H1 (cell line): ENCODE data around the gene ITPR3. TPM values are rescaled to one million over a fixed set of nuclear protein-coding genes. Genes with fewer than 3 reads are reported as not detected.

Source experiments
- CTCF ChIA-PET: fragments of 300-600 bp; sonication (Branson Sonifier 250); formaldehyde crosslinking; loops from one replicate; lab custom pipeline; 2021; ENCODE audit not compliant: partially characterized antibody; lab: Charles Lee
- POLR2A ChIA-PET: fragments of 300-600 bp; sonication (Branson Sonifier 250); formaldehyde crosslinking; loops from one replicate; lab custom pipeline; 2021; ENCODE audit warnings: inconsistent platforms; ENCODE audit not compliant: partially characterized antibody; lab: Charles Lee
- DNase-seq, 2 experiments: peaks; one replicate each; pipeline versions ENCODE4 v3.0.0 to v3.0.0-alpha.2; 2010 to 2022; ENCODE audit warnings: low spot score in 2 of 2, low read depth in 1 of 2, mixed read lengths in 1 of 2
- FAIRE-seq: peaks from 2 replicates; lab custom pipeline; 2011; peaks lifted over from hg19 to GRCh38; lab: Jason Lieb, UNC
- H2AFZ ChIP-seq: 2 replicates; pipeline ENCODE4 v1.8.1; 2012; ENCODE audit warnings: low read length, inconsistent platforms
- H2AK5ac ChIP-seq: 2 replicates; pipeline ENCODE4 v1.6.1; 2013; ENCODE audit warnings: low read depth, low read length
- H2BK120ac ChIP-seq: replicated peaks from 2 replicates; pipeline ENCODE3; 2013; ENCODE audit warnings: low read depth, low read length, inconsistent platforms
- H2BK12ac ChIP-seq: 2 replicates; pipeline ENCODE4 v1.6.1; 2013; ENCODE audit warnings: low read depth, low read length
- H2BK15ac ChIP-seq: 2 replicates; pipeline ENCODE4 v1.6.1; 2013; ENCODE audit warnings: low read length
- H2BK20ac ChIP-seq: 2 replicates; pipeline ENCODE4 v1.6.1; 2013; ENCODE audit warnings: low read length
- H2BK5ac ChIP-seq: 2 replicates; pipeline ENCODE4 v1.6.1; 2013; ENCODE audit warnings: low read depth, low read length
- H3K14ac ChIP-seq: 2 replicates; pipeline ENCODE4 v1.6.1; 2013; ENCODE audit warnings: inconsistent platforms; ENCODE audit not compliant: insufficient read length
- H3K18ac ChIP-seq: 2 replicates; pipeline ENCODE4 v1.6.1; 2013; ENCODE audit warnings: low read length; ENCODE audit errors: extremely low read depth
- H3K23ac ChIP-seq: 2 replicates; pipeline ENCODE4 v1.6.1; 2013; ENCODE audit warnings: inconsistent platforms; ENCODE audit not compliant: insufficient read length
- H3K23me2 ChIP-seq: 2 replicates; pipeline ENCODE4 v1.6.1; 2013; ENCODE audit warnings: low read depth, low read length
- H3K27ac ChIP-seq: 2 replicates; pipeline ENCODE4 v1.6.1; 2011; ENCODE audit warnings: low read depth, low read length, inconsistent platforms
- H3K27me3 ChIP-seq, 4 experiments: replicated peaks in 1 of 4; 1 replicate in 1 of 4; 2 replicates in 3 of 4; pipeline versions ENCODE4 v1.6.1 to v1.8.1; 2011 to 2013; ENCODE audit warnings: low read length in 3 of 4, mild to moderate bottlenecking in 3 of 4, inconsistent platforms in 2 of 4, mixed read lengths in 2 of 4, moderate library complexity in 1 of 4; ENCODE audit not compliant: control insufficient read depth in 3 of 4, insufficient read depth in 3 of 4; ENCODE audit errors: extremely low read depth in 1 of 4
- H3K36me3 ChIP-seq, 4 experiments: 2 replicates each; pipeline versions ENCODE4 v1.6.1 to v1.8.1; 2011 to 2013; ENCODE audit warnings: mild to moderate bottlenecking in 4 of 4, low read length in 3 of 4, moderate library complexity in 2 of 4, control low read depth in 1 of 4, inconsistent platforms in 1 of 4; ENCODE audit not compliant: insufficient read depth in 4 of 4, control insufficient read depth in 2 of 4
- H3K4ac ChIP-seq: replicated peaks from 2 replicates; pipeline ENCODE3; 2013; ENCODE audit warnings: low read length, low read depth, mixed read lengths, inconsistent platforms; ENCODE audit not compliant: insufficient read length
- H3K4me1 ChIP-seq, 4 experiments: replicated peaks in 1 of 4; 1 replicate in 1 of 4; 2 replicates in 3 of 4; pipeline versions ENCODE4 v1.6.1 to v1.8.1; 2011 to 2013; ENCODE audit warnings: low read length in 3 of 4, inconsistent platforms in 2 of 4, mixed read lengths in 1 of 4; ENCODE audit not compliant: insufficient read depth in 4 of 4, control insufficient read depth in 3 of 4
- H3K4me2 ChIP-seq, 2 experiments: 2 replicates each; pipeline versions ENCODE4 v1.6.1 to v1.8.1; 2011 to 2013; ENCODE audit warnings: low read depth in 2 of 2, low read length in 2 of 2, control low read depth in 1 of 2, inconsistent platforms in 1 of 2, mild to moderate bottlenecking in 1 of 2; ENCODE audit not compliant: insufficient read depth in 1 of 2
- H3K4me3 ChIP-seq, 4 experiments: fragments of 200-600, 300-600 bp in 1 of 4; sonication (generic), shearing (Covaris generic), sonication (Bioruptor Twin) in 1 of 4; 2 replicates each; pipeline versions ENCODE4 v1.5.1 to v1.8.1; 2011 to 2016; ENCODE audit warnings: low read length in 4 of 4, low read depth in 3 of 4, control low read depth in 2 of 4, inconsistent platforms in 2 of 4, mild to moderate bottlenecking in 2 of 4, mixed read lengths in 1 of 4, moderate library complexity in 1 of 4; ENCODE audit not compliant: insufficient read depth in 2 of 4; ENCODE audit errors: extremely low read depth in 1 of 4
- H3K56ac ChIP-seq: replicated peaks from 2 replicates; pipeline ENCODE3; 2013; ENCODE audit warnings: low read depth, mild to moderate bottlenecking, mixed read lengths, low read length, inconsistent platforms; ENCODE audit not compliant: insufficient read length
- H3K79me1 ChIP-seq: 2 replicates; pipeline ENCODE4 v1.6.1; 2013; ENCODE audit warnings: low read depth, low read length, control low read depth
- H3K79me2 ChIP-seq, 2 experiments: 2 replicates each; pipeline versions ENCODE4 v1.6.1 to v1.8.1; 2012 to 2013; ENCODE audit warnings: low read length in 2 of 2, mild to moderate bottlenecking in 2 of 2, inconsistent platforms in 1 of 2; ENCODE audit not compliant: insufficient read depth in 2 of 2, control insufficient read depth in 1 of 2
- H3K9ac ChIP-seq, 4 experiments: replicated peaks in 1 of 4; 1 replicate in 1 of 4; 2 replicates in 3 of 4; pipeline versions ENCODE4 v1.6.1 to v1.8.1; 2011 to 2013; ENCODE audit warnings: low read depth in 3 of 4, low read length in 3 of 4, control low read depth in 2 of 4, mild to moderate bottlenecking in 2 of 4, moderate library complexity in 2 of 4, inconsistent platforms in 1 of 4; ENCODE audit errors: extremely low read depth in 1 of 4
- H3K9me3 ChIP-seq, 2 experiments: 2 replicates each; pipeline versions ENCODE4 v1.6.1 to v1.8.1; 2012 to 2013; ENCODE audit warnings: mild to moderate bottlenecking in 2 of 2, moderate library complexity in 2 of 2, control low read depth in 1 of 2, inconsistent platforms in 1 of 2, low read depth in 1 of 2, low read length in 1 of 2, mixed read lengths in 1 of 2; ENCODE audit not compliant: insufficient read depth in 2 of 2
- H4K20me1 ChIP-seq, 2 experiments: replicated peaks in 1 of 2; 2 replicates each; pipeline versions ENCODE3 to v1.8.1; 2011 to 2013; ENCODE audit warnings: inconsistent platforms in 2 of 2, low read length in 2 of 2, mild to moderate bottlenecking in 1 of 2; ENCODE audit not compliant: insufficient read depth in 2 of 2, control insufficient read depth in 1 of 2
- H4K5ac ChIP-seq: 2 replicates; pipeline ENCODE4 v1.6.1; 2013; ENCODE audit warnings: low read length, low read depth, mixed read lengths, inconsistent platforms; ENCODE audit not compliant: insufficient read length
- H4K8ac ChIP-seq: 2 replicates; pipeline ENCODE4 v1.8.0; 2013; ENCODE audit warnings: mild to moderate bottlenecking, moderate library complexity, low read length, inconsistent platforms; ENCODE audit not compliant: insufficient read depth; ENCODE audit errors: extremely low read depth
- H4K91ac ChIP-seq: replicated peaks from 2 replicates; pipeline ENCODE3; 2013; ENCODE audit warnings: low read length, mixed read lengths, inconsistent platforms; ENCODE audit not compliant: insufficient read length
- BCL11A ChIP-seq, 2 experiments: IDR thresholded peaks; one replicate each; pipeline ENCODE4 v1.6.1; 2011; ENCODE audit warnings: low read depth in 2 of 2, low read length in 2 of 2, mild to moderate bottlenecking in 2 of 2
- CBX8 ChIP-seq: fragments of 300-800, 300-1000 bp; sonication (generic); IDR thresholded peaks from 2 replicates; pipeline ENCODE4 v1.7.1; 2016; ENCODE audit warnings: low read depth, low read length, borderline replicate concordance
- CEBPB ChIP-seq: IDR thresholded peaks from 2 replicates; pipeline ENCODE4 v1.6.1; 2012; ENCODE audit warnings: low read depth, low read length
- CTBP2 ChIP-seq: IDR thresholded peaks from 2 replicates; pipeline ENCODE4 v1.7.0; 2011; ENCODE audit warnings: borderline replicate concordance, mild to moderate bottlenecking, moderate library complexity, mixed read lengths, low read length; ENCODE audit not compliant: insufficient read depth, insufficient read length
- KDM1A ChIP-seq: fragments of 200-600, 300-600 bp; sonication (generic); IDR thresholded peaks from 2 replicates; pipeline ENCODE4 v1.7.1; 2016; ENCODE audit warnings: mild to moderate bottlenecking, low read length, borderline replicate concordance
- NANOG ChIP-seq: IDR thresholded peaks from 2 replicates; pipeline ENCODE4 v1.6.1; 2011; ENCODE audit warnings: low read length, low read depth, mild to moderate bottlenecking, inconsistent platforms; ENCODE audit not compliant: insufficient read depth, poor library complexity, severe bottlenecking
- SP2 ChIP-seq: IDR thresholded peaks from 2 replicates; pipeline ENCODE4 v1.6.1; 2012; ENCODE audit warnings: mild to moderate bottlenecking, low read length, inconsistent platforms
- SP4 ChIP-seq: IDR thresholded peaks from 2 replicates; pipeline ENCODE4 v1.6.1; 2012; ENCODE audit warnings: low read length, inconsistent platforms
- USF2 ChIP-seq: IDR thresholded peaks from 2 replicates; pipeline ENCODE4 v1.6.1; 2011; ENCODE audit warnings: low read length, improper control_type of control experiment
- ZNF274 ChIP-seq: IDR thresholded peaks from 2 replicates; pipeline ENCODE4 v1.7.0; 2012; ENCODE audit warnings: low read length, borderline replicate concordance; ENCODE audit errors: extremely low read depth
- WGBS, 2 experiments: shearing (Covaris generic) in 1 of 2; methylation state at CpG; one replicate each; pipeline versions ENCODE4 v1.1.6 to v1.1.7; 2013 to 2015; ENCODE audit warnings: low lambda C conversion rate in 2 of 2, mixed read lengths in 2 of 2, inconsistent platforms in 1 of 2, low coverage in 1 of 2, missing lambda C conversion rate in 1 of 2; ENCODE audit not compliant: insufficient replicate concordance in 2 of 2, insufficient coverage in 1 of 2, insufficient read length in 1 of 2; ENCODE audit errors: extremely low coverage in 1 of 2, missing lambda C conversion rate in 1 of 2; 5-methylcytosine and 5-hydroxymethylcytosine counted together
- polyA plus RNA-seq, 7 experiments: library from polyadenylated mRNA; depleted of rRNA in 3 of 7; stranded (reverse) in 5 of 7; unstranded in 2 of 7; fragments of >200 nt in 5 of 7; fragments of 200-250 nt in 2 of 7; gene quantifications; 1 replicate in 5 of 7; 2 replicates in 1 of 7; 4 replicates in 1 of 7; pipeline versions ENCODE4 v1.2.1 to v1.2.3, GENCODE V29; 2011 to 2013; ENCODE audit warnings: missing spikeins in 2 of 7, mixed read lengths in 2 of 7
- total RNA-seq: library from RNA; stranded (reverse); fragmentation: NEBNext Ultra II Directional; extraction: Animal tissue kit (Norgen Biotek cat#: 25700); gene quantifications from 2 replicates; pipeline ENCODE4 v1.2.1, GENCODE V29; 2021

The ITPR3 gene
- total and polyA plus RNA-seq, 2 of the 8 experiments (the other 6 are each of a cell fraction or from before 2014, with no cell fraction given) = 29.1 to 45.7 TPM

GRCh38 chr6:33697845-33698244 is 76.7 kb downstream of the ITPR3 start:
- 0 out of 2 replicates have a peak overlapping the region, but pooled peaks have one; percentile 17 for H3K27ac ChIP-seq
- DNase-seq = no peak
- peaks cover 26 to 60% (median 32%) of the 10 kb centered on the region in 4 experiments for H3K36me3 ChIP-seq
- H3K56ac ChIP-seq = no peak overlapping the region
- WGBS, 2 experiments = 89% methylated on average over 10 of the region's 10 CpGs; no CpG with 5 or more reads in 1 of the 2 experiments
- H2AK5ac ChIP-seq = no peak overlapping the region
- no peak overlapping the region for H2BK120ac ChIP-seq
- no peak overlapping the region for H3K4me2 ChIP-seq
- H2AFZ ChIP-seq = no peak overlapping the region
- H2BK5ac ChIP-seq = no peak overlapping the region
- H4K8ac ChIP-seq = no peak overlapping the region
- H3K9ac ChIP-seq = no peak overlapping the region
- H3K23me2 ChIP-seq = no peaks in the 10 kb centered on the region
- H3K27me3 ChIP-seq = no peaks in the 10 kb centered on the region
- ChIA-PET POLR2A (interaction anchor here (0.5 to 1.8 kb wide), 6 partner anchors 10 to 295 kb away, joined by 3 to 7 read pairs (median 4); partner anchors contain the start of gene UQCC2), CTCF (interaction anchor here (0.7 to 1.9 kb wide), 15 partner anchors 10 to 129 kb away, joined by 3 to 14 read pairs (median 4); partner anchors contain the start of gene UQCC2)
- H3K4ac ChIP-seq = no peak overlapping the region
- no peaks in the 10 kb centered on the region for H3K79me2 ChIP-seq
- TF ChIP-seq BCL11A (IDR thresholded peaks at IDR 0.05; ENCODE audit: low read depth in 2 of 2, low read length in 2 of 2) (no peak), NANOG (no peak), ZNF274 (no peak), SP2 (no peak), CBX8 (no peak), KDM1A (no peak), USF2 (no peak), CTBP2 (no peak), CEBPB (no peak), SP4 (no peak)
- H2BK20ac ChIP-seq = no peak overlapping the region
- 0 out of 2 replicates have a peak, but pooled peaks cover 2% of the 10 kb centered on the region for H3K79me1 ChIP-seq
- no peak overlapping the region for H4K91ac ChIP-seq
- no peak overlapping the region for H2BK15ac ChIP-seq
- no peak overlapping the region for H4K5ac ChIP-seq
- no peak overlapping the region for H3K23ac ChIP-seq
- H3K4me1 ChIP-seq = peaks cover 0 to 5% (median 0%) of the 10 kb centered on the region in 4 experiments; a peak in 2 of 7 replicates
- no peak overlapping the region for H3K14ac ChIP-seq
- peaks cover 9 to 14% of the 10 kb centered on the region in 2 experiments for H4K20me1 ChIP-seq
- H2BK12ac ChIP-seq = no peak overlapping the region
- no peak for FAIRE-seq
- no peak overlapping the region for H3K4me3 ChIP-seq
- no peak overlapping the region for H3K18ac ChIP-seq
- no peaks in the 10 kb centered on the region for H3K9me3 ChIP-seq
